HEK293 (cell line): ENCODE results near the gene PTPRR.

Experiments used
- CTCF ChIA-PET: fragments of 350-600 bp; formaldehyde crosslinking; extraction: SDS; loops from one replicate; lab custom pipeline; 2021; ENCODE audit warnings: antibody characterized with exemption; lab: Yijun Ruan, JAX
- POLR2A ChIA-PET: fragments of 300-600 bp; formaldehyde crosslinking; extraction: SDS; loops from one replicate; lab custom pipeline; 2020; ENCODE audit warnings: antibody characterized with exemption, inconsistent platforms; lab: Yijun Ruan, JAX
- H3K27ac ChIP-seq: fragments of 200-500 bp; sonication (Bioruptor generic); 2 replicates; pipeline ENCODE4 v1.5.1; 2014; ENCODE audit warnings: low read depth, low read length, control low read depth, inconsistent platforms; ENCODE audit errors: extremely low read depth
- H3K36me3 ChIP-seq, 2 experiments: fragments of 200-500 bp in 1 of 2; sonication (Bioruptor generic) in 1 of 2; 1 replicate in 1 of 2; 2 replicates in 1 of 2; pipeline ENCODE4 v1.5.1; 2014 to 2017; ENCODE audit warnings: inconsistent platforms in 2 of 2, low read length in 2 of 2; ENCODE audit not compliant: control insufficient read depth in 2 of 2, insufficient read depth in 1 of 2
- H3K4me1 ChIP-seq: fragments of 200-500 bp; sonication (Bioruptor generic); 2 replicates; pipeline ENCODE4 v1.5.1; 2014; ENCODE audit warnings: mild to moderate bottlenecking, low read length, inconsistent platforms; ENCODE audit not compliant: control insufficient read depth, insufficient read depth
- H3K4me3 ChIP-seq: 2 replicates; pipeline ENCODE4 v1.5.1; 2011; ENCODE audit warnings: low read depth, mild to moderate bottlenecking, control low read depth, low read length, moderate library complexity
- H3K9me3 ChIP-seq: fragments of 200-500 bp; sonication (Bioruptor generic); 2 replicates; pipeline ENCODE4 v1.5.1; 2014; ENCODE audit warnings: low read depth, low read length, inconsistent platforms; ENCODE audit not compliant: control insufficient read depth, insufficient read depth
- HOXD13 ChIP-seq: sonication (generic); formaldehyde crosslinking; IDR thresholded peaks from 2 replicates; pipeline ENCODE4 v1.8.0; 2022; ENCODE audit warnings: missing genetic modification reagents, borderline replicate concordance
- KLF10 ChIP-seq: fragments of 450-650 bp; IDR thresholded peaks from 2 replicates; pipeline ENCODE4 v1.5.1; 2018; ENCODE audit warnings: missing biosample characterization, mild to moderate bottlenecking, missing genetic modification characterization
- ZNF548 ChIP-seq: fragments of 450-650 bp; formaldehyde crosslinking; IDR thresholded peaks from 2 replicates; pipeline ENCODE4 v1.5.1; 2016; ENCODE audit warnings: missing biosample characterization, missing genetic modification characterization
- ZNF585B ChIP-seq: fragments of 450-650 bp; formaldehyde crosslinking; IDR thresholded peaks from 2 replicates; pipeline ENCODE4 v1.5.1; 2016; ENCODE audit warnings: missing biosample characterization, missing genetic modification characterization
- ZNF623 ChIP-seq: fragments of 450-650 bp; formaldehyde crosslinking; IDR thresholded peaks from 2 replicates; pipeline ENCODE4 v1.5.1; 2016; ENCODE audit warnings: missing biosample characterization, missing genetic modification characterization
- ZNF654 ChIP-seq: fragments of 450-650 bp; formaldehyde crosslinking; IDR thresholded peaks from 2 replicates; pipeline ENCODE4 v1.5.1; 2016; ENCODE audit warnings: low read depth, missing biosample characterization, missing genetic modification characterization
- TF ChIP-seq, protein P1 (sequence below): fragments of 450-650 bp; formaldehyde crosslinking; IDR thresholded peaks from 2 replicates; pipeline ENCODE4 v1.5.1; 2016; ENCODE audit warnings: missing biosample characterization, missing genetic modification characterization, borderline replicate concordance
- TF ChIP-seq, protein P2 (sequence below): fragments of 450-650 bp; formaldehyde crosslinking; conservative IDR thresholded peaks from 2 replicates; pipeline ENCODE4 v1.5.1; 2016; ENCODE audit warnings: low read depth, missing biosample characterization, missing genetic modification characterization
- TF ChIP-seq, protein P3 (sequence below): fragments of 450-650 bp; formaldehyde crosslinking; IDR thresholded peaks from 2 replicates; pipeline ENCODE4 v1.5.1; 2016; ENCODE audit warnings: missing biosample characterization, missing genetic modification characterization, borderline replicate concordance
- TF ChIP-seq, protein P4 (sequence below): fragments of 450-650 bp; formaldehyde crosslinking; IDR thresholded peaks from 2 replicates; pipeline ENCODE4 v1.5.1; 2016; ENCODE audit warnings: missing biosample characterization, missing genetic modification characterization

PTPRR gene

DNA sequence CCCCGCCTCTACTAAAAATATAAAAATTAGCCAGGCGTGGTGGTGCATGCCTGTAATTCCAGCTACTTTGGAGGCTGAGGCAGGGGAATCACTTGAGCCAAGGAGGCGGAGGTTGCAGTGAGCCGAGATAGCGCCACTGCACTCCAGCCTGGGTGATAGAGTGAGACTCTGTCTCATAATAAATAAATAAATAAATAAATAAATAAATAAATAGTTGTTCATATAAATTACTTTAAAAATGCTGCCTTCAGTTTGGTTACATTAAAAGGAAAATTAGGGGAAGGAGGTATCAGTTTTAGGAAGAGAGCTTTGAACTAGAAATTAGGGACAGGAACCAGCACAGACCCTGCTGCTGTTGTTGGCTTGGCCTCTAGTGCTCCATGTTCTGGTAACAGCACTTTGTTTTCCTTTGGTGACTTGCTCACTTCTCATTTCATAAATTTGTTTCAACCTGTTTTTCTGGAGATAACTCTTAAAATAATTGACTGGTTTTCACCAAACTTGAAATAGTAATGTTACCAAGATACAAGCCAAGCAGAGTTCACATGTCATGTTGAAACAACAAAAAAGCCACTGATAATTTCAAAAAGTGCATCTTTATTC is 260.4 kb downstream of the PTPRR start (continued):
- TF ChIP-seq, protein P1, sequence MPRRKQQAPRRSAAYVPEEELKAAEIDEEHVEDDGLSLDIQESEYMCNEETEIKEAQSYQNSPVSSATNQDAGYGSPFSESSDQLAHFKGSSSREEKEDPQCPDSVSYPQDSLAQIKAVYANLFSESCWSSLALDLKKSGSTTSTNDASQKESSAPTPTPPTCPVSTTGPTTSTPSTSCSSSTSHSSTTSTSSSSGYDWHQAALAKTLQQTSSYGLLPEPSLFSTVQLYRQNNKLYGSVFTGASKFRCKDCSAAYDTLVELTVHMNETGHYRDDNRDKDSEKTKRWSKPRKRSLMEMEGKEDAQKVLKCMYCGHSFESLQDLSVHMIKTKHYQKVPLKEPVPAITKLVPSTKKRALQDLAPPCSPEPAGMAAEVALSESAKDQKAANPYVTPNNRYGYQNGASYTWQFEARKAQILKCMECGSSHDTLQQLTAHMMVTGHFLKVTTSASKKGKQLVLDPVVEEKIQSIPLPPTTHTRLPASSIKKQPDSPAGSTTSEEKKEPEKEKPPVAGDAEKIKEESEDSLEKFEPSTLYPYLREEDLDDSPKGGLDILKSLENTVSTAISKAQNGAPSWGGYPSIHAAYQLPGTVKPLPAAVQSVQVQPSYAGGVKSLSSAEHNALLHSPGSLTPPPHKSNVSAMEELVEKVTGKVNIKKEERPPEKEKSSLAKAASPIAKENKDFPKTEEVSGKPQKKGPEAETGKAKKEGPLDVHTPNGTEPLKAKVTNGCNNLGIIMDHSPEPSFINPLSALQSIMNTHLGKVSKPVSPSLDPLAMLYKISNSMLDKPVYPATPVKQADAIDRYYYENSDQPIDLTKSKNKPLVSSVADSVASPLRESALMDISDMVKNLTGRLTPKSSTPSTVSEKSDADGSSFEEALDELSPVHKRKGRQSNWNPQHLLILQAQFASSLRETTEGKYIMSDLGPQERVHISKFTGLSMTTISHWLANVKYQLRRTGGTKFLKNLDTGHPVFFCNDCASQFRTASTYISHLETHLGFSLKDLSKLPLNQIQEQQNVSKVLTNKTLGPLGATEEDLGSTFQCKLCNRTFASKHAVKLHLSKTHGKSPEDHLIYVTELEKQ (tag by site-specific recombination): no peak
- TF ChIP-seq, protein P2, sequence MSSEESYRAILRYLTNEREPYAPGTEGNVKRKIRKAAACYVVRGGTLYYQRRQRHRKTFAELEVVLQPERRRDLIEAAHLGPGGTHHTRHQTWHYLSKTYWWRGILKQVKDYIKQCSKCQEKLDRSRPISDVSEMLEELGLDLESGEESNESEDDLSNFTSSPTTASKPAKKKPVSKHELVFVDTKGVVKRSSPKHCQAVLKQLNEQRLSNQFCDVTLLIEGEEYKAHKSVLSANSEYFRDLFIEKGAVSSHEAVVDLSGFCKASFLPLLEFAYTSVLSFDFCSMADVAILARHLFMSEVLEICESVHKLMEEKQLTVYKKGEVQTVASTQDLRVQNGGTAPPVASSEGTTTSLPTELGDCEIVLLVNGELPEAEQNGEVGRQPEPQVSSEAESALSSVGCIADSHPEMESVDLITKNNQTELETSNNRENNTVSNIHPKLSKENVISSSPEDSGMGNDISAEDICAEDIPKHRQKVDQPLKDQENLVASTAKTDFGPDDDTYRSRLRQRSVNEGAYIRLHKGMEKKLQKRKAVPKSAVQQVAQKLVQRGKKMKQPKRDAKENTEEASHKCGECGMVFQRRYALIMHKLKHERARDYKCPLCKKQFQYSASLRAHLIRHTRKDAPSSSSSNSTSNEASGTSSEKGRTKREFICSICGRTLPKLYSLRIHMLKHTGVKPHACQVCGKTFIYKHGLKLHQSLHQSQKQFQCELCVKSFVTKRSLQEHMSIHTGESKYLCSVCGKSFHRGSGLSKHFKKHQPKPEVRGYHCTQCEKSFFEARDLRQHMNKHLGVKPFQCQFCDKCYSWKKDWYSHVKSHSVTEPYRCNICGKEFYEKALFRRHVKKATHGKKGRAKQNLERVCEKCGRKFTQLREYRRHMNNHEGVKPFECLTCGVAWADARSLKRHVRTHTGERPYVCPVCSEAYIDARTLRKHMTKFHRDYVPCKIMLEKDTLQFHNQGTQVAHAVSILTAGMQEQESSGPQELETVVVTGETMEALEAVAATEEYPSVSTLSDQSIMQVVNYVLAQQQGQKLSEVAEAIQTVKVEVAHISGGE (tag by site-specific recombination): peak; percentile 58
- TF ChIP-seq ZNF548 (tag by site-specific recombination) (no peak), ZNF654 (tag by site-specific recombination) (peak; percentile 28), HOXD13 (no peak)
- TF ChIP-seq, all 188 proteins: peak for 10

DNA sequence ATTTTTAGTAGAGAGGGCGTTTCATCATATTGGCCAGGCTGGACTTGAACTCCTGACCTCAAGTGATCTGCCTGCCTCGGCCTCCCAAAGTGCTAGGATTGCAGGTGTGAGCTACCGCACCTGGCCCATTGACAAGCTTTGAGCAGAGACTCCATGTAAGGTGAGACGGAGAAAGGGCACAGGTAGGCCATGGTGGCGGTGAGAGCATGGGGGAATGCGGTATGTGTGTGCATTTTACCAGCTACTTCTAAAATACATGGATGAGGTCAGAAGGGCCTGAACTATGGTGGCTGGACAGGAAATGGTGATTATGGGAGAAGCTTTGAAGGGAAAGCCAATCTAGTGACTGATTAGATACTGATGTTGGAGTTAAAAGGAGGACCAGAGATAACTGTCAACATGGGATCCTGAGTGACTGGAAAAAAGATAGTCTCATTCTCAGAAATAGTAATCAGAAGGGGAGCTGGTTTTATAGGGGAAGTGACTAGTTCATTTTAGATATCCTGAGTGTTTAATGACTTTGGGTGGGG is 261.4 kb downstream of the PTPRR start:
- Histone ChIP-seq H3K36me3 (no peaks in the 10 kb centered on the region), H3K27ac (no peak overlapping the region), H3K4me3 (no peak overlapping the region), H3K4me1 (peaks cover 11% of the 10 kb centered on the region), H3K9me3 (no peaks in the 10 kb centered on the region)
- ChIA-PET POLR2A (no interaction called here), CTCF (interaction anchor here (0.6 to 1.2 kb wide), 3 partner anchors 10 to 59 kb away, joined by 4 to 6 read pairs (median 5); no protein-coding TSS in a partner anchor)
- TF ChIP-seq, protein P3, sequence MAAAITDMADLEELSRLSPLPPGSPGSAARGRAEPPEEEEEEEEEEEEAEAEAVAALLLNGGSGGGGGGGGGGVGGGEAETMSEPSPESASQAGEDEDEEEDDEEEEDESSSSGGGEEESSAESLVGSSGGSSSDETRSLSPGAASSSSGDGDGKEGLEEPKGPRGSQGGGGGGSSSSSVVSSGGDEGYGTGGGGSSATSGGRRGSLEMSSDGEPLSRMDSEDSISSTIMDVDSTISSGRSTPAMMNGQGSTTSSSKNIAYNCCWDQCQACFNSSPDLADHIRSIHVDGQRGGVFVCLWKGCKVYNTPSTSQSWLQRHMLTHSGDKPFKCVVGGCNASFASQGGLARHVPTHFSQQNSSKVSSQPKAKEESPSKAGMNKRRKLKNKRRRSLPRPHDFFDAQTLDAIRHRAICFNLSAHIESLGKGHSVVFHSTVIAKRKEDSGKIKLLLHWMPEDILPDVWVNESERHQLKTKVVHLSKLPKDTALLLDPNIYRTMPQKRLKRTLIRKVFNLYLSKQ (tag by site-specific recombination): no peak
- TF ChIP-seq ZNF623 (tag by site-specific recombination): no peak
- no peak for TF ChIP-seq ZNF585B (tag by site-specific recombination)
- TF ChIP-seq KLF10 (tag by site-specific recombination): no peak
- TF ChIP-seq, protein P4, sequence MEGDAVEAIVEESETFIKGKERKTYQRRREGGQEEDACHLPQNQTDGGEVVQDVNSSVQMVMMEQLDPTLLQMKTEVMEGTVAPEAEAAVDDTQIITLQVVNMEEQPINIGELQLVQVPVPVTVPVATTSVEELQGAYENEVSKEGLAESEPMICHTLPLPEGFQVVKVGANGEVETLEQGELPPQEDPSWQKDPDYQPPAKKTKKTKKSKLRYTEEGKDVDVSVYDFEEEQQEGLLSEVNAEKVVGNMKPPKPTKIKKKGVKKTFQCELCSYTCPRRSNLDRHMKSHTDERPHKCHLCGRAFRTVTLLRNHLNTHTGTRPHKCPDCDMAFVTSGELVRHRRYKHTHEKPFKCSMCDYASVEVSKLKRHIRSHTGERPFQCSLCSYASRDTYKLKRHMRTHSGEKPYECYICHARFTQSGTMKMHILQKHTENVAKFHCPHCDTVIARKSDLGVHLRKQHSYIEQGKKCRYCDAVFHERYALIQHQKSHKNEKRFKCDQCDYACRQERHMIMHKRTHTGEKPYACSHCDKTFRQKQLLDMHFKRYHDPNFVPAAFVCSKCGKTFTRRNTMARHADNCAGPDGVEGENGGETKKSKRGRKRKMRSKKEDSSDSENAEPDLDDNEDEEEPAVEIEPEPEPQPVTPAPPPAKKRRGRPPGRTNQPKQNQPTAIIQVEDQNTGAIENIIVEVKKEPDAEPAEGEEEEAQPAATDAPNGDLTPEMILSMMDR (tag by site-specific recombination): no peak
